ENCODE results near the gene MTHFD1L. TPM values are rescaled to one million over a fixed set of nuclear protein-coding genes. Genes with fewer than 3 reads are reported as not detected.

The MTHFD1L gene
- total RNA-seq, 4 donors from 2014 or later: 3.0 to 9.4 (median 5.2) TPM

- no peak for DNase-seq (ENCODE audit: low spot score in 2 of 2)
- 72% methylated on average over 11 of the region's 11 CpGs for WGBS
- Histone ChIP-seq H3K4me1 (no peaks in the 10 kb centered on the region), H3K36me3 (no peaks in the 10 kb centered on the region), H3K4me3 (no peak overlapping the region), H3K27me3 (no peaks in the 10 kb centered on the region), H3K27ac (no peak overlapping the region), H3K9me3 (no peaks in the 10 kb centered on the region)
- TF ChIP-seq POLR2A (IDR thresholded peaks at IDR 0.05) (no peak), POLR2AphosphoS5 (IDR thresholded peaks at IDR 0.05) (no peak), CTCF (IDR thresholded peaks at IDR 0.05) (no peak), EP300 (IDR thresholded peaks at IDR 0.05) (no peak)
Observed at GRCh38 chr6:150924808-150925589, 59.5 kb downstream of the MTHFD1L start.

DNA sequence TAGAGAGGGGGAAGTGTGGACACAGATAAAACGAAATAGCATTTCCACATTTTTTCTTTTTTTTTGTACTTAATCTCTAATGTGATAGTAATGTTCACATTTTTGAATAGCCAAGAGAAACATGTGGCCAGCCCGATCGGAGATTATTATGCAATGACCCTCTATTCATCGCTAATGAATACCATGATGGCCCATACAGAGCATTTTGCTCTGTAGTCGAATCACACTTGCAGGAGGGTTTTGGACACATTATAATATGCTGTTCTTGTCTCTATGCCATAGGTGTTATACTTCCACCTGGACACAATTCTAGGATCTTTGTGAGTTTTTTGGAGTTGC is 60.1 kb downstream of the MTHFD1L start:
- WGBS: 60% methylated on average over 5 of the region's 5 CpGs
- H3K27ac ChIP-seq: no peak overlapping the region
- DNase-seq (ENCODE audit: low spot score in 2 of 2): no peak
- TF ChIP-seq EP300 (IDR thresholded peaks at IDR 0.05): no peak
- no peak for TF ChIP-seq CTCF (IDR thresholded peaks at IDR 0.05)
- TF ChIP-seq POLR2A (IDR thresholded peaks at IDR 0.05): no peak
- TF ChIP-seq POLR2AphosphoS5 (IDR thresholded peaks at IDR 0.05): no peak
- no peaks in the 10 kb centered on the region for H3K27me3 ChIP-seq
- no peaks in the 10 kb centered on the region for H3K36me3 ChIP-seq
- H3K4me3 ChIP-seq: no peak overlapping the region
- H3K9me3 ChIP-seq: no peaks in the 10 kb centered on the region
- no peaks in the 10 kb centered on the region for H3K4me1 ChIP-seq

GRCh38 chr6:150925976-150926375 is 60.5 kb downstream of the MTHFD1L start:
- no peak overlapping the region for H3K27ac ChIP-seq
- no peak for TF ChIP-seq POLR2A (IDR thresholded peaks at IDR 0.05)
- TF ChIP-seq EP300 (IDR thresholded peaks at IDR 0.05): no peak
- no peak for TF ChIP-seq CTCF (IDR thresholded peaks at IDR 0.05)
- TF ChIP-seq POLR2AphosphoS5 (IDR thresholded peaks at IDR 0.05): no peak
- no peaks in the 10 kb centered on the region for H3K4me1 ChIP-seq
- H3K9me3 ChIP-seq: no peaks in the 10 kb centered on the region
- H3K36me3 ChIP-seq: no peaks in the 10 kb centered on the region
- no peak for DNase-seq (ENCODE audit: low spot score in 2 of 2)
- 77% methylated on average over 7 of the region's 7 CpGs for WGBS
- H3K27me3 ChIP-seq: no peaks in the 10 kb centered on the region
- H3K4me3 ChIP-seq: no peak overlapping the region

GRCh38 chr6:150928882-150929281 is 63.4 kb downstream of the MTHFD1L start:
- 59% methylated on average over 3 of the region's 3 CpGs for WGBS

More at GRCh38 chr6:150928882-150929281, 63.4 kb downstream of the MTHFD1L start:
- no peak overlapping the region for H3K27ac ChIP-seq
- peaks cover 13% of the 10 kb centered on the region for H3K4me1 ChIP-seq
- H3K36me3 ChIP-seq: no peaks in the 10 kb centered on the region
- H3K27me3 ChIP-seq: no peaks in the 10 kb centered on the region
- TF ChIP-seq POLR2AphosphoS5 (IDR thresholded peaks at IDR 0.05) (no peak), EP300 (IDR thresholded peaks at IDR 0.05) (no peak), CTCF (IDR thresholded peaks at IDR 0.05) (no peak)
- no peak for DNase-seq (ENCODE audit: low spot score in 2 of 2)
- no peak overlapping the region for H3K4me3 ChIP-seq
- H3K9me3 ChIP-seq: no peaks in the 10 kb centered on the region
